Measurements from ENCODE around the gene RFX3. TPM values are rescaled to one million over a fixed set of nuclear protein-coding genes. Genes with fewer than 3 reads are reported as not detected.

The RFX3 gene
- total RNA-seq, 1 experiment from 2014 or later, result 9.9 TPM

GRCh38 chr9:3268223-3268622 is 257.6 kb downstream of the RFX3 start:
- no peak overlapping the region for H3K18ac ChIP-seq (ENCODE audit: insufficient read length, low read depth, low read length)
- H3K9me3 Mint-ChIP-seq, result no peaks in the 10 kb centered on the region
- H2AFZ ChIP-seq (ENCODE audit: low read length), result no peak overlapping the region
- no peaks in the 10 kb centered on the region for H3K4me1 ChIP-seq (ENCODE audit: insufficient read depth, low read length)
- H3T11ph ChIP-seq (ENCODE audit: low read length), result no peak overlapping the region
- no peaks in the 10 kb centered on the region for H4K20me1 ChIP-seq (ENCODE audit: control insufficient read depth, insufficient read depth, insufficient read length)
- peaks cover 0 to 11% (median 2%) of the 10 kb centered on the region in 3 experiments; a peak in 4 of 7 replicates for H3K36me3 Mint-ChIP-seq (ENCODE audit: insufficient read depth in 1 of 3, low read depth in 3 of 3)
- H4K5ac ChIP-seq (ENCODE audit: insufficient read length, low read depth, low read length), result no peak overlapping the region
- H3K79me2 ChIP-seq (ENCODE audit: insufficient read depth, low read length), result no peaks in the 10 kb centered on the region
- peaks cover 17 to 23% of the 10 kb centered on the region in 2 experiments for H3K4me1 Mint-ChIP-seq
- no peak overlapping the region for H2BK15ac ChIP-seq (ENCODE audit: low read depth, low read length)
- no peak overlapping the region for H3K4ac ChIP-seq (ENCODE audit: low read depth, low read length)
- H3K23me2 ChIP-seq (ENCODE audit: insufficient read length, low read depth, low read length, poor library complexity, severe bottlenecking), result no peaks in the 10 kb centered on the region
- no peak overlapping the region for H3K27ac Mint-ChIP-seq
- H2BK20ac ChIP-seq (ENCODE audit: low read depth, low read length, poor library complexity, severe bottlenecking), result no peak overlapping the region
- H2BK5ac ChIP-seq (ENCODE audit: insufficient read length, low read length), result no peak overlapping the region
- no peak overlapping the region for H3K9ac ChIP-seq (ENCODE audit: extremely low read depth, insufficient read length, low read length)
- TF ChIP-seq CTCF (conservative IDR thresholded peaks at IDR 0.05), result no peak
- no peak overlapping the region for H3K4me3 Mint-ChIP-seq
- WGBS (ENCODE audit: extremely low coverage, insufficient read length, low lambda C conversion rate), result no CpG with 5 or more reads among the region's 1 CpG
- no peak for DNase-seq
- no peaks in the 10 kb centered on the region for H3K9me3 ChIP-seq (ENCODE audit: control insufficient read depth, low read depth, low read length)
- H2AK5ac ChIP-seq (ENCODE audit: insufficient read length, low read length), result no peak overlapping the region
- no peak overlapping the region for H3K27ac ChIP-seq (ENCODE audit: insufficient read length, low read depth, low read length)
- H2BK12ac ChIP-seq (ENCODE audit: insufficient read length, low read depth, low read length), result no peak overlapping the region
- H3K27me3 Mint-ChIP-seq (ENCODE audit: low read depth), result no peaks in the 10 kb centered on the region
- no peak overlapping the region for H3K14ac ChIP-seq (ENCODE audit: insufficient read depth, low read length)
- no peak overlapping the region for H2BK120ac ChIP-seq (ENCODE audit: low read depth, low read length, poor library complexity, severe bottlenecking)
- H4K8ac ChIP-seq (replicated peaks; ENCODE audit: insufficient read length, low read depth, low read length), result no peak overlapping the region
- no peaks in the 10 kb centered on the region for H3K27me3 ChIP-seq (ENCODE audit: insufficient read depth, low read length)
- H3K4me2 ChIP-seq (ENCODE audit: insufficient read depth, insufficient read length, low read length), result no peak overlapping the region
- H3K23ac ChIP-seq (ENCODE audit: insufficient read length, low read depth, low read length), result no peak overlapping the region
- H3K56ac ChIP-seq (ENCODE audit: insufficient read length, low read depth, low read length), result no peak overlapping the region
- H3K79me1 ChIP-seq (ENCODE audit: insufficient read depth, low read depth, low read length, poor library complexity, severe bottlenecking), result no peaks in the 10 kb centered on the region
- no peak overlapping the region for H4K91ac ChIP-seq (ENCODE audit: insufficient read length, low read depth, low read length)

Data from H9 (cell line).